Osteoblast (primary cell): ENCODE data around the gene CLTRN. TPM values are rescaled to one million over a fixed set of nuclear protein-coding genes. Genes with fewer than 3 reads are reported as not detected.

Experiments used
- DNase-seq: peaks from one replicate; pipeline ENCODE4 v3.0.0; 2011; ENCODE audit warnings: low spot score, mixed read lengths; ENCODE audit not compliant: insufficient read length; ENCODE audit errors: missing footprints
- H2AFZ ChIP-seq: 2 replicates; pipeline ENCODE4 v1.6.0; 2011; ENCODE audit warnings: mild to moderate bottlenecking, low read length
- H3K27ac ChIP-seq: 2 replicates; pipeline ENCODE4 v1.5.1; 2011; ENCODE audit warnings: mild to moderate bottlenecking, low read depth, low read length, moderate library complexity
- H3K27me3 ChIP-seq: 2 replicates; pipeline ENCODE4 v1.6.0; 2012; ENCODE audit warnings: mild to moderate bottlenecking, control low read depth, inconsistent platforms, low read length, moderate library complexity; ENCODE audit not compliant: insufficient read depth
- H3K36me3 ChIP-seq: 2 replicates; pipeline ENCODE4 v1.5.1; 2011; ENCODE audit warnings: mild to moderate bottlenecking, low read length, control low read depth, moderate library complexity; ENCODE audit not compliant: insufficient read depth
- H3K4me1 ChIP-seq: 2 replicates; pipeline ENCODE4 v1.5.1; 2011; ENCODE audit warnings: mild to moderate bottlenecking, low read length, control low read depth, moderate library complexity; ENCODE audit not compliant: insufficient read depth
- H3K4me2 ChIP-seq: 2 replicates; pipeline ENCODE4 v1.6.0; 2011; ENCODE audit warnings: mild to moderate bottlenecking, low read length; ENCODE audit not compliant: insufficient read depth
- H3K4me3 ChIP-seq: fragments of 200-600 bp; sonication (generic); 3 replicates; pipeline ENCODE4 v1.5.1; 2012; ENCODE audit warnings: mild to moderate bottlenecking, low read length, inconsistent platforms; ENCODE audit not compliant: insufficient read depth
- H3K79me2 ChIP-seq: 2 replicates; pipeline ENCODE4 v1.6.0; 2012; ENCODE audit warnings: mild to moderate bottlenecking, low read length, control low read depth, inconsistent platforms; ENCODE audit not compliant: insufficient read depth
- H3K9me3 ChIP-seq: 2 replicates; pipeline ENCODE4 v1.5.1; 2011; ENCODE audit warnings: low read depth, low read length, control low read depth
- H4K20me1 ChIP-seq: 2 replicates; pipeline ENCODE4 v1.6.0; 2012; ENCODE audit warnings: mild to moderate bottlenecking, low read length, control low read depth; ENCODE audit not compliant: insufficient read depth
- CTCF ChIP-seq: IDR thresholded peaks from 2 replicates; pipeline ENCODE4 v1.5.1; 2011; ENCODE audit warnings: mild to moderate bottlenecking, low read depth, low read length, moderate library complexity; ENCODE audit errors: extremely low read depth
- total RNA-seq: library from RNA; depleted of rRNA; stranded (reverse); fragments of >200 nt; gene quantifications from 2 replicates; pipeline ENCODE4 v1.2.3, GENCODE V29; 2012

The CLTRN gene
- total RNA-seq, 1 donor, result 0.36 TPM

GRCh38 chrX:15598026-15598425, 66.6 kb downstream of the CLTRN start:
- Histone ChIP-seq H3K4me2 (no peak overlapping the region), H4K20me1 (no peaks in the 10 kb centered on the region), H3K9me3 (no peaks in the 10 kb centered on the region), H2AFZ (no peak overlapping the region), H3K79me2 (no peaks in the 10 kb centered on the region), H3K27ac (no peak overlapping the region), H3K36me3 (no peaks in the 10 kb centered on the region), H3K27me3 (peaks cover 3% of the 10 kb centered on the region), H3K4me3 (no peak overlapping the region), H3K4me1 (no peaks in the 10 kb centered on the region)
- no peak for TF ChIP-seq CTCF
- peak; percentile 22 for DNase-seq

DNA sequence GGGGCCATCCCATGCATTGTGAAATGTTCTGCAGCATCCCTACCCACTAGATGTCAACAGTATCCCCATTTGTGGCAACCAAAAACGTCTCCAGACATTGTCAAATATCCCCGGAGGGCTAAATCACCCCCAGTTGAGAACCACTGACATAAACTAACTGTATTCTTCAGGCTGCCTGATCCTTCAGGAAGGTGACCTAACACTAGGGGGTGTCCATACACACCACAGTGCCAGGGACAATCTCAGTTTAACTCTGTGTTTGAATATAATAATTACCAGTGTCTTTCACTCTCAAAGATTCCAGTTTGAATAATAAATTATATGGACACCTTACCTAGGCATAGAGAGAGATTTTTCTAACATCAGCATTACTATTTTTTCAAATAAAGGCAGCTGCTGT, 70.2 kb downstream of the CLTRN start:
- Histone ChIP-seq H3K4me1 (no peaks in the 10 kb centered on the region), H3K9me3 (no peaks in the 10 kb centered on the region), H3K36me3 (no peaks in the 10 kb centered on the region), H3K4me2 (no peak overlapping the region), H2AFZ (no peak overlapping the region), H4K20me1 (no peaks in the 10 kb centered on the region), H3K79me2 (no peaks in the 10 kb centered on the region), H3K4me3 (no peak overlapping the region), H3K27me3 (peaks cover 9% of the 10 kb centered on the region), H3K27ac (no peak overlapping the region)
- TF ChIP-seq CTCF, result no peak
- DNase-seq, result no peak

GRCh38 chrX:15579778-15580747, 84.5 kb downstream of the CLTRN start:
- Histone ChIP-seq H3K79me2 (no peaks in the 10 kb centered on the region), H3K4me2 (no peak overlapping the region), H3K36me3 (no peaks in the 10 kb centered on the region), H3K4me1 (no peaks in the 10 kb centered on the region), H4K20me1 (no peaks in the 10 kb centered on the region), H3K27ac (no peak overlapping the region), H3K4me3 (no peak overlapping the region), H3K9me3 (no peaks in the 10 kb centered on the region), H3K27me3 (peaks cover 5% of the 10 kb centered on the region), H2AFZ (no peak overlapping the region)
- DNase-seq, result no peak
- no peak for TF ChIP-seq CTCF

Other genes starting within 250 kb of the CLTRN start
- gene PIR, start 171.5 kb downstream of the CLTRN start, total RNA-seq, result 15.9 and 16.5 TPM in 2 replicates
- gene BMX, start 164.0 kb downstream of the CLTRN start, total RNA-seq, result not detected in 2 replicates
- under 0.01 TPM in 1 of 2 replicates, not detected in the other for gene ACE2, start 63.8 kb downstream of the CLTRN start, total RNA-seq
- 6.9 and 10.0 TPM in 2 replicates for gene CA5B, start 73.5 kb upstream of the CLTRN start, total RNA-seq
- 2.9 and 4.1 TPM in 2 replicates for gene ZRSR2, start 125.7 kb upstream of the CLTRN start, total RNA-seq
- gene AP1S2, start 190.0 kb upstream of the CLTRN start, total RNA-seq, result 14.8 and 15.9 TPM in 2 replicates